OCI-M2 (cell line): ENCODE results near the gene NLE1.
"Not testable (repeated sequence)": the region's sequence is repeated elsewhere in the genome, so short reads cannot be mapped to it uniquely, and the experiment has no call there.

Source experiments
- DNase-seq: peaks from one replicate; lab custom pipeline; 2025; ENCODE audit not compliant: unreplicated experiment; lab: John Stamatoyannopoulos, UW

Gene NLE1

DNA sequence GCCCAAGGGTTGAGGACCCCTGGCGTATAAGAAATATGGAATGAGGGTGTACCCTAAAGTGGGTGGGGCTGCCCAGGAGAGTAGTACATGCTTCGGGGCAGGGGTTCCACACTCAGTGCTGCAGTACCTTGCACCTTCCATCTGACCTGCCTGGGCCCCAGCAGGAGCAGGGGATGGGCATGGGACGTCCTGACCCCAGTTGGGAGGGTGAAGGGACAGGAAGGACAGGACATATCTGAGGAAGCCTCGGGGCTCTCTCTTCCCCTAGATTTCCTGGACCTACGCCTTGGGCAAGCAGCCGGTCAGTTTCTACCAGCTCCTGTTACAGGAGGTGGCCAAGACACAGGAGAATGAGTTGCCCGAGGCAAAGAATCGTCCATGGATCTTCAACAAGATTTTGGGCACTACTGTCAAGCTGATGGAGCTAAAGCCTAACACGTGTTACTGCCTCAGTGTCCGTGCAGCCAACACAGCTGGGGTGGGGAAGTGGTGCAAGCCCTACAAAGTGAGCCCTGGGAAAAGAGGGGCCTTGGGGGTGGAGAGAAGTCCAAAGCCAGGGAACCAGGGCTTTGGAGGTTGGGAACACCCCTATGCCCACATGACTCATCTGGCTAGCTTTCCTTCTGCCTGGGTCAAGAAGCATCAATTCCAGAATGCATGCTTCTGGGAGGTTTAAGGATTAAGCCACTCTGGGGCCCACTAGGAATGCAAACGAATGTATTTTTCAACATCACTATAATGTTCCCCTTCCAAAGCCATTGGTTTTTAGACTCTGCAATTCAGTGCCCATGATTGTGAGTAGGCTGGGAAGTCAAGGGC lies 12.7 kb downstream of the NLE1 start:
- DNase-seq = no peak

DNA sequence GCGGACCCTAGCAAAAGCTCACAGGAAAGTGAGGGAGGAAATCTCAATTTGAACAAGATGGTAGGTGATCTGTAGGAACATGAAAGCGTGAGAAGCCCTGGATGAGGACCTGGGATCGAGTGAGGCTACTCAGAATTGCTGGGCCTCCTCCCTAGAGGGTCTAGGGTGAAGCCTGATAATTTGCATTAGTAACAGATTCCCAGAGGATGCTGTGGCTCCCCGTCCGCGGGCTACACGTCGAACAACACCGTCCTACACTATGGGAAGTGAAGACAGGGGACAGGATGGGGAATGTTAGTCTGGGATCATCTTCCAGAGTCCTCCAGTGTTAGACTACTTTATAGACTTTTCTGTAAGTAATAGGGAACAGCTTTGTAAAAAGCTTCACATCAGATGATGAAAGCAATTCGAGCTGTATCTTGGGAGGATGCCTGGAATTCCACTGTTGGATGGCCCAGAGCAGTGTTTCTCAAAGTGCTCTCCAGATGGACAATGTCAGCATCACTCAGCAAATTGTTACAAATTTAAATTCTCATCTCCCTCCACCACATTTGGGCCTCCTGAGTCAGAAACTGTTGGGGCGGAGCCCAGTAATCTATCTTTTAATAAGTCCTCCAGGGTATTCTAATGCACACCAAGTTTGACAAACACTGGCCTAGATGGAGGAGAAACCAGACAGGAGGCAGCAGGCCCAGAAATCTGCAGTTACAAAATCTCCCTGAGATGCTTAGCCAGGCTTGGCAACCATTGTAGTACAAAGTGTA lies 14.2 kb downstream of the NLE1 start:
- no peak for DNase-seq

DNA sequence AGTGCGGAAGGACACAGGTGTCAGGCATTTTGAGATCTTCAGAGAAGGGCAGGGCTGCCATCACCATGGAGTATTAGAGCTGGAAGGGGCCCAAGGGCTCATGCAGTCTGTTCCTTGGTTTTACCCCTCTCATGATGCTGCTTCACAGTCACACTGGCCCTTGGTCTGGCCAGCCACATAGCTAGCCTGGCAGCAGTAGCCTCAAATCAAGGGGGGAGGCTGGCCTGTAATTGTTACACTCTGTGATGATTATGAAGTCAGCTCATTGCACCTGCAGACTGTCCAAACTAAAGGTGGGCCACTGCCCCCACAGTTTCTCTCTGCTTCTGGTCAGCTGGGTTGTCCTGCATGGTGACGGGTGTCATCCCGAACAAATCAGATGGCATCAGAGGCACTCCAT lies 20.8 kb downstream of the NLE1 start, which contains the start of gene FNDC8:
TSS of gene FNDC8 (plus strand) at position 301 of the 400 bp plus-strand sequence. CDS start at position 380, 79 bp downstream.
- no peak for DNase-seq

DNA sequence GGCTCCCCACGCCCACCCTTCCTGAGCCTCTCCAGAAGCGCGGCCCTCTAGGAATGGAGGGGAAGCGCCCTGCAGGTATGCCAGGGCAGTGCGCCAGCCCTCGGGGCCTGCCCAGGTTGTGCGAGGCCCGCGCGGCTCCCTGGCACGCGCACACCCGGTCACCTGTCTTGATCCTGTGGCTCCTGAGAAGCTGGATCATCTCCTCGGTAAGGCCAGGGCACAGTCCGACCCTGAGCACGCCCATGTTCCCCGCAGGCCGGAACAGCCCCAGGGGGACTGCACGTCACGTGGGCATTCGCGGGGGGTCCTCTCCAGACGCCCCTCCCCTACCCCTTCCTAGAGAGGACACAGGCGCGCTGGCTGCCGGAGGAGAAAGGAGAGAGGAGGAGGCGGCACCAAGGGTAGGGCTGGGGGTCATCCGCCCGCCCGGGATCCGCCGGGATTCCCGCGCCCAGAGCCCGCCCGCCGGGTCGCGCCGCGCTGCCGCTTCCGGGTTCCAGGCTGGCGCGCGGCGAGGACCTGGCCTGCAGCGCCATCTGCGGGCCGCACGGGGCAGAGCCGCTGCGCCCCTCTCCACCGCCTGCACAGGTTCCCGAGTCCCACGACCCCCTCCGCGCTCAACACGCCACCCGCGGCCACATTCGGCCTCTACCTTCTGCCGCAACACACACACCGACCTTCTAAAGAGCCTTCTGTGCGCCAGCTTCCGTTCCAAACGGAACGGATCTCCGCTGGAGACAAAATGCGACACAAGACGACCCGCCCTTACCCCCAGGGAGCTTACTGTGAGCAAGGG lies 22.5 kb downstream of the NLE1 start, which contains the start of gene RAD51D:
TSS of gene RAD51D (minus strand) at position 491 of the 796 bp plus-strand sequence. CDS start at position 244, 247 bp downstream.
- DNase-seq = no peak

DNA sequence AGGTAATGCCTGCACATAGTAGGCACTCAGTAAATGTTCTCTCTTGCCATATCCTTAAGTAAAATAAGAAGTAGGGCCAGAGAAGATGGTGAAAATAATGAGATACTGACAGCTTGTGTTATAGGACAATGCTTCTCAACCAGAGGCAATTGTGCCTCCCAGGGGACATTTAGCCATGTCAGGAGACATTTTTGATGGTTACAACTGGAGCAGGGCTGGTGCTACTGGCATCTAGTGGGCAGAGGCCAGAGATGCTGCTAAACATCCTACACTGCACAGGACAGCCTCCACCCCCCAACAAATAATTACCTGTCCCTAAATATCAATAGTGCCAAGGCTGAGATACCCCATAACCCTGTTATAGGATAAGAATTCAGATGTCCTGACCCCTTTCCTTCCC lies 24.1 kb downstream of the NLE1 start:
- DNase-seq = no peak

DNA sequence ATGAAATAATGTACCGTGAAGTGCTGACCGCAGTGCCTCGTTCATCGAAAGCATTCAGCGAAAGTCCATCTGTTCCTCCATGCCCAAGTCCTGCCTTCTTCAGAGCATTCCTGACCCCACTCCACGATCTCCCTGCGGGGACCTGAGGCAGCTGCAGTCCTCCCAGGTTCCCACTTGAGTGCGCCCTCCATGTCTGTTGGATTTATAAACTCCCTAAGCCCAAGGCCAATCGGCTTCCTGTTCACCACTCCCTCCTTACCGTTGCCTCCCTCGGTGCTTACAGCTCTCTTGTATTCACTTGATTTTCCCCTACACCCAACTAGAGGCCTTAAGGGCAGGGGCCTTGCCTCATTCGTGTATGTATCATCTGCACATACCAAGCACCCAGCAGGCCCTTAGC lies 25.3 kb downstream of the NLE1 start:
- no peak for DNase-seq

DNA sequence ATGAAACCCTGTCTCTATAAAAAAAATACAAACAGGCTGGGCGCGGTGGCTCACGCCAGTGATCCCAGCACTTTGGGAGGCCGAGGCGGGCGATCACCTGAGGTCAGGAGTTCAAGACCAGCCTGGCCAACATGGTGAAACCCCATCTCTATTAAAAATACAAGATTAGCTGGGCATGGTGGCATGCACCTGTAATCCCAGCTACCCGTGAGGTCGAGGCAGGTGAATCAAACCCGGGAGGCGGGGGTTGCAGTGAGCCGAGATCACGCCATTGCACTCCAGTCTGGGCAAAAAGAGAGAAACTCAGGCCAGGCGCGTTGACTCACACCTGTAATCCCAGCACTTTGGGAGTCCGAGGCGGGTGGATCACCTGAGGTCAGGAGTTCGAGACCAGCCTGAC lies 31.3 kb downstream of the NLE1 start:
- not testable (repeated sequence) for DNase-seq

DNA sequence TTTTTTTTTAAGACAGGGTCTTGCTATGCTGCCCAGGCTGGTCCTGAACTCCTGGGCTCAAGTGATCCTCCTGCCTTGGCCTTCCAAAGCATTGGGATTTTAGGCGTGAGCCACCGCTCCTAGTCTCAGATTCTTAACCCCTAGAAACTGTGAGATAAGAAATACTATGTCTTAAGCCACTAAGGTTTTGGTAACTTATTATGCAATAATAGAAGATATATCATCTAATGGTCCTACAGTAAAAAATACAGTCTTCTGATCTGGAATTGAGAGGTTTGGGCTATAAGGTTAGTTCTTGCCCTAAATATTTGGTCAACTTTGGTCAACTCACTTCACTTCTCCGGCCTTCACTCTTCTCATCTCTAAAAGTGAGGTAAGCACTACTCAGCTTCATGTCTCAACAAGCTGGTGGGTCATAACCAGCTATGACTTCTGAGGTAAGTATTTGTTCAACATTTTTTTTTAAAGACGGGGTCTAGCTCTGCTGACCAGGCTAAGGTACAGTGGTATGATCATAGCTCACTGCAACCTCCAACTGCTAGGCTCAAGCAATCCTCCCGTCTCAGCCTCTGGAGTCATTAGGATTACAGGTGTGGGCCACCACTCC lies 37.2 kb downstream of the NLE1 start:
- DNase-seq = no peak

DNA sequence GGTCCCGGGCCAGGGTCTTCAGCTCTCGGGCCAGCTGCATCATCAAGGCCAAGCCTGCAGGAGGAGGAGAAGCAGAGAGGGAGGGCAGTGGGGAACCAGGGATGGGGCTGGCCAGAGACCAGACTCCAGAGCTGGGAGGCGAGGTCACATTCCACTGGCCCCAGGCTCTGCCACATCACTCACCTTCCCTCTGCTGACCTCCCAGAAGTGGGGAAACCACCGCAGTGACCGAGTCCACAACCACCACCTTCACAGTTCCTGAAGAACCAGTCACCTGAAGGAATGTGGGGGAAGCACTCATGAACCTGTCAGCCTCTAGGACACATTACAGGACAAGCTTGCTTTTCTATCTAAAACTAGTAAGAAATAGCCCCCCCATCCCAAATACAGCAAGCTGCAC lies 38.8 kb downstream of the NLE1 start:
- DNase-seq = no peak

DNA sequence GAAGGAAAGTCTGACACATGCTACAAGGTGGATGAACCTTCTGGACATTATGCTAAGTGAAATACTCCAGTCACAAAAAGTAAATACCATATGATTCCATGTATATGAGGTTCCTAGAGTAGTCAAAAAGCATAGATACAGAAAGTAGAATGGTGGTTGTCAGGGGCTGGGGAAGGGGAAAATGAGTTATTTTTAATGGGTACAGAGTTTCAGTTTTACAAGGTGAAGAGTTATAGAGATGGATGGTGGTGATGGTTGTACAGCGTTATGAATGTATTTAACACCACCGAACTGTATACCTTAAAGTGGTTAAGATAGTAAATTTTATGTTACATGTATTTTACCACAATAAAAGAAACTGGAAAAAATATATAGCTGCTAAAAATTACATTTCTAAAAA lies 40.4 kb downstream of the NLE1 start:
- DNase-seq = no peak

DNA sequence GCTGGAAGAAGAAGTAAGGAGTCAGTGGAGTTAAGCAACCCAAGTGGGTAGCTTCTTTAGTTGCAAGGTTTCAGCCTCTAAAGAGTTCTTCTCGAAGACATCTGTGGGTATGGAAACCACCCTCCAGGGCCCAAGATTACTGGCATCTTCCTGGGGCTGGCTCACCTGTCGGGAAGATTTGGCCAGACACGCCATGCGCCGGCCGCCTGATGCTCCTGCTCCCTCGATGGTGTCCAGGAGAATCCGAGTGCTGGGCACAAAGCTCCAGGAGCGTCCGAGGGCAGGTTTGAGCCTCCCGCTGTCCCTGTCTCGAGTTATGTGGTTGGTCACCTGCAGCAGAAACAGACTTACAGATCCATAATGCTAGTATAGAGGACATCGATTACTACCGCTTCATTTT lies 41.1 kb downstream of the NLE1 start:
- DNase-seq = no peak

DNA sequence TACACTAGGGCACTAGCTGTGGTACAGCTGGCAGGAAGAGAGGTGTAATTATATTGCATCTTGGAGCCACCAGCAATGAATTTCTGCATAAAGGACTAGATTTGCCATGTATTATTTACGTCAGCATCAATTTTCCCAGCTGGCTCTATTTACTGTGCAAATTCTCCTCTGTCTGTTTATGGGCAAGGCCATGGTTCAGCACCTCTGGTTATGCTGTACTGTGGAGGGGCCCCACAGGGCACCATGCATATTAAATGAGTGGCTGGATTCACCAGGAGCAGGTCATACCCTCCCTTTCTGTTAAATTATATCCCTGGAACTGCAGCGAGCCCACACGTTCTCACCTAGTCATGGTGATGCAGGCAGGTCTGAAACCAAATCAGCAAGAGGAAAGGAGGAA lies 42.2 kb downstream of the NLE1 start:
- DNase-seq = no peak

DNA sequence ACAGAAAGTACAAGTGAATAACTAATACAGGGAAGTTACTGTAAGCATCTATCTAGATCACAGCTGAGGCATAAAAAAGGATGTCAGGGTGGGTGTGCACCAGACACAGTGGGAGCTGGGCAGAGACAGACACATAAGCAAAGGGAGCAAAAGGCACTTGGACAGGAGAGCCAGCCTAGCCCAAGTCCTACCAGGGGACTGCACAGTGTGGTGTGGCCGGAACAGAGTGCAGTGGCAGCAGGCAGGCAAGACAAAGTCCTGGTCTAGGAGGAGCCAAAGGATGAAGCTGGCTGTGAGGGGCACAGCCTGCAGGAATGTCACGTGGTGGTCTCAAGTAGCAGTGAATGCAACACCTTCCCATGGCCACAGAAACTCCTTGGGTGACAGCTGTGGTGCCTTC lies 44.3 kb downstream of the NLE1 start:
- DNase-seq = no peak

DNA sequence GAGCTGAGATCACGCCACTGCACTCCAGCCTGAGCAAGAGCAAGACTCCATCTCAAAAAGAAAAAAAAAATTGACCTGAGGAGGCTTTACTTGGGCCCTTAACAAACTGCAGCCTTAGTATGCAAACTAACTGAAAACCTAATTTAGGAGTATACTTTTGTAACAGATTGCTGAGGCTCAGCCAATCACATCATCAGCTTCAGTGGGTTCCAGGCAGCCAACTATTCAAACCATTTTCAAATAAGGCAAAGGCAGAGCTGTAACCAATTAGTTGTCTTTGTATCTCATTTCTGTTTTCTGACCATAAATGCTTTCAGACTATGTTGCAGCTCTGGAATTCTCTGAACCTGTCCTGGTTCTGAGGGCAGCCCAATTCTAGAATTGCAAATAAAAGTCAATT lies 46.4 kb downstream of the NLE1 start:
- no peak for DNase-seq

DNA sequence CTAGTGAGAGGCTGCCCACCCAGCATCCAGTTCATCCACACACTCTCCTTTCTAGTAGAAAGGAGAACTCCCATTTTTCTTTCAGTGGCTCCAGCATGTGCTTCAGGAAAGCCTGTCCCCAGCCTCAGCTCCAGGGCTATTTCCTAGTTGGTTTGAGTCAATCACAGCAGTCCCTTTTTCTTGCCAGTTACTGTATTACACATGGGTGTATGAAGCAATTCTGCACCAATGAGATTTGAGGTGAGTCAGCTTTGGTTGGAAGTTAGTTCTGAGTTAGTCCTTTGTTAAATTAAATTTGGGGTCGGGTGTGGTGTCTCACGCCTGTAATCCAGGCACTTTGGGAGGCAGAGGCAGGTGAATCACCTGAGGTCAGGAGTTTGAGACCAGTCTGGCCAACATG lies 47.2 kb downstream of the NLE1 start:
- no peak for DNase-seq

DNA sequence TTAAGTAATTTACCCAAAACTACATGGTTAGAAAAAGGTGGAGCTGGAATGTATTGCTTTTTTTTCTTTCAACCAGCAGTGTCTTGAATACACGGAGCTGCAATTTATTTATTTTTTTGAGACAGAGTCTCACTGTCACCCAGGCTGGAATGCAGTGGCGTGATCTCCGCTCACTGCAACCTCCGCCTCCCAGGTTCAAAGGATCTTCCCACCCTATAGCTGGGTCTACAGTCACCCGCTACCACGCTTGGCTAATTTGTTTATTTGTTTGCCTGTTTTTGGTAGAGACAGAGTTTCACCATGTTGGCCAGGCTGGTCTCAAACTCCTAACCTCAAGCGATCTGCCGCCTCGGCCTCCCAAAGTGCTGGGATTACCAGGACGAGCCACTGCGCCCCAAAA lies 51.4 kb downstream of the NLE1 start:
- not testable (repeated sequence) for DNase-seq

DNA sequence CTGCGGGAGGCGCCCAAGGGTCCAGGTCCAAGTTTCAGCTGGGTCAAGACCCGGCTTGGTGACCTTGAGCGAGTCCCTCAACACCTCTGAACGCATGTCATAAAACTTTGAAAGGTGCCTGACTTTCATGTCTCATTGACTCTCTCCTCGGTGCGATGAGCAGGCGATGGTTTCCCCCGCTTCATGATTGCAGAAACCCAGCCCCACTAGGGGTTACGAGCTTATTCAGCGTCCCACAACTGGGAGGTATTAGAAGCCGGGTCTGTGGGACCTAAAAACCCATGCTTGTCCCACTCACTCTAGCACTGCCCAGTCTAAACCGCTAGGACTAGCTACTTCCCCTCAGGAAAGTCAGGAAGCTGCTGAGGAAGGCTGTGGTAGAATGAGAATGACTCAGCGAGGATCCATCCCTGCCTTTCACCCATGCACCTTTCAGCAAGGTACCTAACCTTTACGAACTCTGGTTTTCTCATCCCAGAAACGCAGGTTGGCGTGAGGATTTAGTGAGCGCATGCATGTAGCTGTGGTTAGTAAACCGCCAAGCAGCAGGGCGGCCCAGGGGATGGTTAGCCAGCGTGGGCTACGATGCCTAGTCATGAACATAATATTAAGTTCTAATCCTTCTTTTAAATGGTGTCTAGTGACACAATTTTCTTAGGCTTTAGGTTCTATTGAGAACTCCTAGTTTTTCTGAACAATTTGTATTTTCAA lies 52.4 kb downstream of the NLE1 start:
- DNase-seq = no peak

DNA sequence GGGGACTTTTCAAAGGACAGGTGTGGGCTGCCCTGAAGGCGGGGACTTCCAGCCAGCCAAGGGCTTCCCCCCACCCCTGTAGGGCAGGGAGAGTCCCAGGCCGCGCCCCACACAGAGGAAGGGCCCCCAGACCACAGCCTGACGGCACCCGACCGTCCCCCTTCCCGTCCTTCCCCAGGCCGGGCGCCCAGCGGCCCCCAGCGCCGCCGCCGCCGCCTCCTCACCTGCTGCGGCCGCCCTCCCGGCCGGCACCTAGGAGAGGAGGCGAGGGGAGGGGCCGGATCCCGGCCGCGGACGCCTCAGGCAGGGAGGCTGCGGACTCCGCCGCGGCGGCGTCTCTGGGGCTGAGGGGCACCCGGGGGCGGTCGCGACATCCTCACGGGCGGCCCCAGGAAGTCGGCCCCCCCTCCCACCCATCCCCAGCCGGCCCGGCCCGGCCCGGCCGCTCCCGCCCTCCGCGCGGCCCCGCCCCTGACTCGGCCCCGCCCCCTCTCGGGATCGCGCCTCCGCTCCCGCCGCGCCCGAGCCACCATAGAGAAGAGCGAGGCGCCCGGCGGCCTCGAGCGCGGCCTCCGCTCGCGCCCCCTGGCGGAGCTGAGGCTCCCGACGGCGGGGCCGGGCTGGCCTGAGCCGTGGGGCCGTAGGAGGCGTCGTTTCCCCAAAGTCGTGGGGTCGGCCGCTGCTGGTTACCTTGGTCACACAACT lies 53.1 kb downstream of the NLE1 start:
- no peak for DNase-seq

DNA sequence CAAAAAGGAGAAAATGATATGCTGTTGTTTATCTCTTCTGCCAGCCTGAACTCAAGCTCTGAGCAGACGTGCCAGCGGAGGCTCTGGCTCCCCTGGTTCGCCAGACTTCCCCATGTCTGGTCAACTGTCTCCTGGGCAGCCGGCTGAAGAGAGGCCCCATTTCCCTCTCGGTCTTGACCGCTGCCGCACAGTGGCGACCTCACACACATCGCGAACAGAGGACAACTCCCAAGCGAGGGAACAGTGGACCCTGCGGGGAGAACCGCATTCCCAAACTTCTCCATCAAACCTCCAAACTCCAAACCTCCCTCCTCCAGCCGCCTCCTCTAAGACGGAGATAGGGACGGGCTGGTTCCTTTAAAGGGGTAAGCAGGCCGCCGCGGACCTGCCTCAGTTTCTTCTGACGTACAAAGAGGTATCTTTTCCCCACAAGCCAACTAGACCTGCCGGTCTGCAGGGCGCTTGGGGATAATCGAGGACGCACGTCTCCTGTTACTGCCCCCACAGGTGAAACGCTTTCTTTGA lies 53.7 kb downstream of the NLE1 start:
- DNase-seq = no peak
